HT1080 (cell line): ENCODE data around the gene EGFL8. TPM values are rescaled to one million over a fixed set of nuclear protein-coding genes. Genes with fewer than 3 reads are reported as not detected.
A peak's percentile ranks its signal among the peaks of the same experiment; 100 is the strongest.

Experiments used
- DNase-seq: peaks from one replicate; pipeline ENCODE4 v3.0.0-alpha.2; 2015; ENCODE audit warnings: low read depth
- total RNA-seq: library from RNA; depleted of rRNA; stranded (reverse); fragments of >200 nt; shearing (Covaris generic); gene quantifications from 2 replicates; pipeline ENCODE4 v1.2.3, GENCODE V29; 2014

Gene EGFL8
- total RNA-seq, 1 experiment from 2014 or later: 1.4 TPM

GRCh38 chr6:32146287-32146686 lies 18.1 kb upstream of the EGFL8 start:
- DNase-seq: no peak

- no peak for DNase-seq
These were observed 17.7 kb upstream of the EGFL8 start for GRCh38 chr6:32146687-32147086.

- DNase-seq: no peak
These were observed 16.8 kb upstream of the EGFL8 start for GRCh38 chr6:32147401-32148132.

- no peak for DNase-seq
These were observed 15.9 kb upstream of the EGFL8 start for GRCh38 chr6:32148289-32149091.

GRCh38 chr6:32149092-32149755 lies 15.2 kb upstream of the EGFL8 start:
- DNase-seq: no peak

- DNase-seq: no peak
These were observed 14.2 kb upstream of the EGFL8 start for GRCh38 chr6:32149932-32150870.

- DNase-seq: no peak
These were observed 13.1 kb upstream of the EGFL8 start for GRCh38 chr6:32151181-32151862.

GRCh38 chr6:32151863-32152768 lies 12.3 kb upstream of the EGFL8 start, which contains the start of gene PRRT1:
PRRT1 (minus strand) TSS chr6:32151939; CDS start chr6:32151827, 112 bp downstream.
- no peak for DNase-seq

- no peak for DNase-seq
These were observed 11.4 kb upstream of the EGFL8 start for GRCh38 chr6:32152769-32153563.

- peak; percentile 85 for DNase-seq
These were observed 10.6 kb upstream of the EGFL8 start, which contains the start of gene PPT2 for GRCh38 chr6:32153564-32154513. PPT2 (plus strand) TSS chr6:32154141; CDS start chr6:32154595, 454 bp downstream.

- DNase-seq: peak; percentile 50
These were observed 9.8 kb upstream of the EGFL8 start for GRCh38 chr6:32154514-32155161.

- DNase-seq: no peak
These were observed 7.5 kb upstream of the EGFL8 start for GRCh38 chr6:32156891-32157290.

GRCh38 chr6:32158052-32158451 lies 6.3 kb upstream of the EGFL8 start:
- no peak for DNase-seq

GRCh38 chr6:32163559-32164258 lies 686 bp upstream of the EGFL8 start:
- DNase-seq: no peak

- DNase-seq: no peak
These were observed 2.1 kb downstream of the EGFL8 start for GRCh38 chr6:32166411-32167061.
